ENCODE measurements around the gene SERINC1. TPM values are rescaled to one million over a fixed set of nuclear protein-coding genes. Genes with fewer than 3 reads are reported as not detected.
"Not testable (repeated sequence)": the region's sequence is repeated elsewhere in the genome, so short reads cannot be mapped to it uniquely, and the experiment has no call there.

SERINC1 gene
- total RNA-seq, 1 donor, result 282 TPM

- H3K4me3 ChIP-seq (ENCODE audit: low read depth, low read length), result no peak overlapping the region
- no peak for DNase-seq (ENCODE audit: low read depth)
- TF ChIP-seq, protein P1, sequence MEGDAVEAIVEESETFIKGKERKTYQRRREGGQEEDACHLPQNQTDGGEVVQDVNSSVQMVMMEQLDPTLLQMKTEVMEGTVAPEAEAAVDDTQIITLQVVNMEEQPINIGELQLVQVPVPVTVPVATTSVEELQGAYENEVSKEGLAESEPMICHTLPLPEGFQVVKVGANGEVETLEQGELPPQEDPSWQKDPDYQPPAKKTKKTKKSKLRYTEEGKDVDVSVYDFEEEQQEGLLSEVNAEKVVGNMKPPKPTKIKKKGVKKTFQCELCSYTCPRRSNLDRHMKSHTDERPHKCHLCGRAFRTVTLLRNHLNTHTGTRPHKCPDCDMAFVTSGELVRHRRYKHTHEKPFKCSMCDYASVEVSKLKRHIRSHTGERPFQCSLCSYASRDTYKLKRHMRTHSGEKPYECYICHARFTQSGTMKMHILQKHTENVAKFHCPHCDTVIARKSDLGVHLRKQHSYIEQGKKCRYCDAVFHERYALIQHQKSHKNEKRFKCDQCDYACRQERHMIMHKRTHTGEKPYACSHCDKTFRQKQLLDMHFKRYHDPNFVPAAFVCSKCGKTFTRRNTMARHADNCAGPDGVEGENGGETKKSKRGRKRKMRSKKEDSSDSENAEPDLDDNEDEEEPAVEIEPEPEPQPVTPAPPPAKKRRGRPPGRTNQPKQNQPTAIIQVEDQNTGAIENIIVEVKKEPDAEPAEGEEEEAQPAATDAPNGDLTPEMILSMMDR (IDR thresholded peaks at IDR 0.05; ENCODE audit: insufficient read depth, low read length), result no peak
Observed at GRCh38 chr6:122459240-122459639, 12.4 kb downstream of the SERINC1 start.

GRCh38 chr6:122458087-122458486 is 13.5 kb downstream of the SERINC1 start:
- TF ChIP-seq, protein P1 (IDR thresholded peaks at IDR 0.05; ENCODE audit: insufficient read depth, low read length), result no peak
- no peak for DNase-seq (ENCODE audit: low read depth)
- H3K4me3 ChIP-seq (ENCODE audit: low read depth, low read length), result no peak overlapping the region

DNA sequence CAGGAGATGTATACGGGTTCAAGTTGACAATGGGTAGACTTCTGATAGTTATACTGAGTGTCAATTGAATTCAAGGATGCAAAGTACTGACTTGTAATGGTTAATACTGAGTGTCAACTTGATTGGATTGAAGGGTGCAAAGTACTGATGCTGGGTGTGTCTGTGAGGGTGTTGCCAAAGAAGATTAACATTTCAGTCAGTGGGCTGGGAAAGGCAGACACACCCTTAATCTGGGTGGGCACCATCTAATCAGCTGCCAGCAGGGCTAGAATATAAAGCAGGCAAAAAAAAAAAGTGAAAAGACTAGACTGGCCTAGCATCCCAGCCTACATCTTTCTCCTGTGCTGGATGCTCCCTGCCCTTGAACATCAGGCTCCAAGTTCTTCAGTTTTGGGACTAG is 16.5 kb downstream of the SERINC1 start:
- DNase-seq (ENCODE audit: low read depth); H3K4me3 ChIP-seq (ENCODE audit: low read depth, low read length): not testable (repeated sequence)

DNA sequence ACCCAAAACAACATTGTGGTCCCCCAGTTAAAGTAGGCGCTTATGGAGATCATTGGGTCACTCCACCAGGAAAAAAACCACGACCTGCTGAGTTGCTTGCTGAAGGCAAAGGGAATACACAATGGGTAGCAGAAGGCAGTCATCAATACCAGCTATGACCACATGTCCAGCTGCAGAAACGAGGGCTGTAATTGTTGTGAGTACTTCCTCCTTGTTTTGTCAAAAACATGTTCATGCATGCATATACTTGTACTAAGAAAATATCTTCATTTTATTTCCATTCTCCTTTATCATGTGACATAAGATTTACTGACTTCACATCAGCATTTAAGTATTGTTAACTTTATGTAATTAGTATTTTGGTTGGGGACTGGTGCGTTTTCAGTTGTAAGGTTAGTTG is 16.9 kb downstream of the SERINC1 start:
- DNase-seq (ENCODE audit: low read depth), result no peak
- TF ChIP-seq, protein P1 (IDR thresholded peaks at IDR 0.05; ENCODE audit: insufficient read depth, low read length), result no peak
- H3K4me3 ChIP-seq (ENCODE audit: low read depth, low read length), result no peak overlapping the region

DNA sequence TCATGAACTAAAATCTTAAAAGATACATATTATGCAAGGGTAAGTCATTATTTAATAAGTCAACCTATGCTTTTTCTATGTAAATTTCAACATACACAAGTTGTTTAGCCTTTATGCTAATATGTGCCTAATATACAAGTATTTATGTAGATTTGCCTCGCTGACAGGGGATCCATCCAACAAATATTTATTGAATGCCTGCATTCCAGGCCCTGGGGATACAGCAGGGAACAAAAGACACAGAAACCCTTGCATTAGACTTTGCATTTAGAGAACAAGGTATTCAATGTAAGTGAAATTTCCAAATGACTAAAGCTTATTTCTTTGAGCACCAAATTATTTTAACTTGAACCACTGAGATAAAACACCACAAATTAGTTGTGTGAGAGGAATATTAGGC is 19.1 kb downstream of the SERINC1 start:
- H3K4me3 ChIP-seq (ENCODE audit: low read depth, low read length), result no peak overlapping the region
- no peak for DNase-seq (ENCODE audit: low read depth)
- TF ChIP-seq, protein P1 (IDR thresholded peaks at IDR 0.05; ENCODE audit: insufficient read depth, low read length), result no peak

GRCh38 chr6:122449069-122449468 is 22.5 kb downstream of the SERINC1 start:
- TF ChIP-seq, protein P1 (IDR thresholded peaks at IDR 0.05; ENCODE audit: insufficient read depth, low read length), result no peak
- H3K4me3 ChIP-seq (ENCODE audit: low read depth, low read length), result no peak overlapping the region
- DNase-seq (ENCODE audit: low read depth), result no peak

DNA sequence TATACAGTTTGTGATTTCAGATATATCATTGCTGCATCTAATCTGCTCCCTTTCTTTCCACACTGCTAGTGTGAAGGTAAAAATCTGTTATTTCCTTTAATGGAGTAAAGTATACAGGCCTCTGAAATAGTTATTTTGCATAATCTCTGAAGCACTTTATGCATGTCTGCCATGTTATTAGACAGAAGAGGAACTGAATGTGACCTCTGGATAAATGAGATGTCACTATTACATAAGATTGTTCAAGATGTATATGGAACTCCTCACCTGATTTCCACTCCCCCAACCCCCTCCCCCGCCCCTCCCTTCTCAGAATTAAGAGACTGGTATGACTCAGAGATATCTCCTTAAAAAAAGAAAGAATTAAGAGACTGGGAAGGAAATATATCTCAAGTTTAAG is 26.3 kb downstream of the SERINC1 start:
- DNase-seq (ENCODE audit: low read depth), result no peak
- H3K4me3 ChIP-seq (ENCODE audit: low read depth, low read length), result no peak overlapping the region
- TF ChIP-seq, protein P1 (IDR thresholded peaks at IDR 0.05; ENCODE audit: insufficient read depth, low read length), result no peak

Data from fibroblast of the aortic adventitia (primary cell).